Vagina (tissue), 2 donors: ENCODE data around the gene ULK4.

Experiments used
- POLR2A ChIP-seq, 2 donors: fragments of 450-650 bp; IDR thresholded peaks; one replicate each; pipeline ENCODE4 v1.6.1; 2017; ENCODE audit warnings: antibody characterized with exemption in 2 of 2, mild to moderate bottlenecking in 2 of 2, moderate library complexity in 2 of 2
- TF ChIP-seq, protein P1 (sequence below), 3 experiments: fragments of 450-650 bp in 2 of 3; fragments of 200-600 bp in 1 of 3; sonication (generic) in 1 of 3; IDR thresholded peaks; one replicate each; pipeline ENCODE4 v1.5.1; 2017 to 2019; ENCODE audit warnings: antibody characterized with exemption in 3 of 3, mild to moderate bottlenecking in 2 of 3, moderate library complexity in 2 of 3

DNA sequence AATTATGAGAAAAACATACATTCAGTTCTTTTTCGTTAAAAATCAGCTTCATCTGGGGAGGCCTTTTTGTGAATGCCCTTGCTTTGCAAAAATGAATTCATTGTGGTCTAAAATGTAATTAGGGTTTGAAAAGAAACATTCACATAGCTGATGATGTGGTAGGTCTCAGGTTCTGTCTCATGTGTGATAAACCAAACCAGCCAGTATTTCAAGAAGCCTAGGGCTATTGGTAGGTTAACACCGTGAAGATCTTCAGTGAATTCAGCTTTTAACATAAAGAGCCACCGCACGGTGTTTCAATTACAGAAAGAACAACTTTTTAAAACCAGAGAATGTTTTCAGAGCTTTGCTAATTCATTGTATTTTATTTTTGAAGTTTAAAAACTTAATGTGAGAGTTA is 720.7 kb downstream of the ULK4 start:
- TF ChIP-seq POLR2A (IDR thresholded peaks at IDR 0.05), result no peak
- TF ChIP-seq, protein P1, sequence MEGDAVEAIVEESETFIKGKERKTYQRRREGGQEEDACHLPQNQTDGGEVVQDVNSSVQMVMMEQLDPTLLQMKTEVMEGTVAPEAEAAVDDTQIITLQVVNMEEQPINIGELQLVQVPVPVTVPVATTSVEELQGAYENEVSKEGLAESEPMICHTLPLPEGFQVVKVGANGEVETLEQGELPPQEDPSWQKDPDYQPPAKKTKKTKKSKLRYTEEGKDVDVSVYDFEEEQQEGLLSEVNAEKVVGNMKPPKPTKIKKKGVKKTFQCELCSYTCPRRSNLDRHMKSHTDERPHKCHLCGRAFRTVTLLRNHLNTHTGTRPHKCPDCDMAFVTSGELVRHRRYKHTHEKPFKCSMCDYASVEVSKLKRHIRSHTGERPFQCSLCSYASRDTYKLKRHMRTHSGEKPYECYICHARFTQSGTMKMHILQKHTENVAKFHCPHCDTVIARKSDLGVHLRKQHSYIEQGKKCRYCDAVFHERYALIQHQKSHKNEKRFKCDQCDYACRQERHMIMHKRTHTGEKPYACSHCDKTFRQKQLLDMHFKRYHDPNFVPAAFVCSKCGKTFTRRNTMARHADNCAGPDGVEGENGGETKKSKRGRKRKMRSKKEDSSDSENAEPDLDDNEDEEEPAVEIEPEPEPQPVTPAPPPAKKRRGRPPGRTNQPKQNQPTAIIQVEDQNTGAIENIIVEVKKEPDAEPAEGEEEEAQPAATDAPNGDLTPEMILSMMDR (IDR thresholded peaks at IDR 0.05), result no peak
